ENCODE measurements around the gene SPACDR. TPM values are rescaled to one million over a fixed set of nuclear protein-coding genes. Genes with fewer than 3 reads are reported as not detected.

The SPACDR gene
- 0.57 TPM for polyA plus RNA-seq (2013)

- no peaks in the 10 kb centered on the region for H3K27me3 ChIP-seq (replicated peaks in 2 of 5; ENCODE audit: control insufficient read depth in 4 of 5, insufficient read depth in 5 of 5, low read length in 4 of 5)
- ChIA-PET CTCF (interaction anchor here (1.0 to 11.8 kb wide), 9 partner anchors 11 to 229 kb away, joined by 3 to 177 read pairs (median 5); partner anchors contain the start of genes FBXO24, LRCH4, MEPCE and NYAP1), POLR2A (interaction anchor here (0.6 kb wide), 1 partner anchor 1805 kb away, joined by 4 read pairs; no protein-coding TSS in a partner anchor)
- H3K4me3 ChIP-seq (ENCODE audit: control insufficient read depth in 1 of 7, extremely low read depth in 1 of 7, insufficient read depth in 4 of 7, low read depth in 2 of 7, low read length in 6 of 7) = no peak within 1 kb of the TSS
- WGBS (ENCODE audit: insufficient coverage) = 96% methylated on average over 6 of the region's 7 CpGs
- no peaks in the 10 kb centered on the region for H3K9me3 ChIP-seq (ENCODE audit: control extremely low read depth in 1 of 5, control insufficient read depth in 4 of 5, insufficient read depth in 2 of 5, low read depth in 1 of 5, low read length in 4 of 5)
- H3K4me1 ChIP-seq (ENCODE audit: control extremely low read depth in 1 of 4, control insufficient read depth in 4 of 4, insufficient read depth in 4 of 4, low read length in 3 of 4) = peaks cover 0 to 6% (median 2%) of the 10 kb centered on the region in 4 experiments
- no peak for DNase-seq
- no peak within 1 kb of the TSS for H3K27ac ChIP-seq (ENCODE audit: insufficient read depth in 1 of 2, low read depth in 1 of 2, low read length in 2 of 2, poor library complexity in 1 of 2, severe bottlenecking in 2 of 2)
- H3K36me3 ChIP-seq (ENCODE audit: control insufficient read depth in 4 of 4, insufficient read depth in 4 of 4, low read length in 3 of 4) = peaks cover 5 to 47% (median 22%) of the 10 kb centered on the region in 4 experiments
Measured at GRCh38 chr7:100464210-100464660, at the start of gene SPACDR. SPACDR (minus strand) TSS chr7:100464260; CDS start chr7:100464025, 235 bp downstream.

GRCh38 chr7:100513212-100513810, 49.3 kb upstream of the SPACDR start:
- CTCF ChIA-PET = interaction anchor here (0.8 kb wide), 1 partner anchor 46 kb away, joined by 3 read pairs; no protein-coding TSS in a partner anchor
- DNase-seq = peak in 1 of 3 donors; percentile 17
- WGBS (ENCODE audit: insufficient coverage) = 78% methylated on average over 8 of the region's 9 CpGs

GRCh38 chr7:100510437-100511239, 46.6 kb upstream of the SPACDR start:
- H3K4me1 ChIP-seq (ENCODE audit: control extremely low read depth in 1 of 4, control insufficient read depth in 4 of 4, insufficient read depth in 4 of 4, low read length in 3 of 4) = peaks cover 0 to 6% (median 0%) of the 10 kb centered on the region in 4 experiments
- POLR2A ChIA-PET = no interaction called here
- no peak overlapping the region for H3K27ac ChIP-seq (ENCODE audit: insufficient read depth in 1 of 2, low read depth in 1 of 2, low read length in 2 of 2, poor library complexity in 1 of 2, severe bottlenecking in 2 of 2)
- 100% methylated on average over 7 of the region's 9 CpGs for WGBS (ENCODE audit: insufficient coverage)
- no peak overlapping the region for H3K4me3 ChIP-seq (ENCODE audit: control insufficient read depth in 1 of 7, extremely low read depth in 1 of 7, insufficient read depth in 4 of 7, low read depth in 2 of 7, low read length in 6 of 7)
- H3K27me3 ChIP-seq (replicated peaks in 2 of 5; ENCODE audit: control insufficient read depth in 4 of 5, insufficient read depth in 5 of 5, low read length in 4 of 5) = no peaks in the 10 kb centered on the region
- CTCF ChIA-PET = no interaction called here
- no peaks in the 10 kb centered on the region for H3K36me3 ChIP-seq (ENCODE audit: control insufficient read depth in 4 of 4, insufficient read depth in 4 of 4, low read length in 3 of 4)
- H3K9me3 ChIP-seq (ENCODE audit: control extremely low read depth in 1 of 5, control insufficient read depth in 4 of 5, insufficient read depth in 2 of 5, low read depth in 1 of 5, low read length in 4 of 5) = no peaks in the 10 kb centered on the region
- peak; percentile 9 to 48 (median 14) for DNase-seq

More at GRCh38 chr7:100513212-100513810, 49.3 kb upstream of the SPACDR start:
- Histone ChIP-seq H3K9me3 (ENCODE audit: control extremely low read depth in 1 of 5, control insufficient read depth in 4 of 5, insufficient read depth in 2 of 5, low read depth in 1 of 5, low read length in 4 of 5) (no peaks in the 10 kb centered on the region), H3K4me1 (ENCODE audit: control extremely low read depth in 1 of 4, control insufficient read depth in 4 of 4, insufficient read depth in 4 of 4, low read length in 3 of 4) (peaks cover 0 to 6% (median 0%) of the 10 kb centered on the region in 4 experiments), H3K4me3 (ENCODE audit: control insufficient read depth in 1 of 7, extremely low read depth in 1 of 7, insufficient read depth in 4 of 7, low read depth in 2 of 7, low read length in 6 of 7) (no peak overlapping the region), H3K27me3 (replicated peaks in 2 of 5; ENCODE audit: control insufficient read depth in 4 of 5, insufficient read depth in 5 of 5, low read length in 4 of 5) (no peaks in the 10 kb centered on the region), H3K36me3 (ENCODE audit: control insufficient read depth in 4 of 4, insufficient read depth in 4 of 4, low read length in 3 of 4) (no peaks in the 10 kb centered on the region), H3K27ac (ENCODE audit: insufficient read depth in 1 of 2, low read depth in 1 of 2, low read length in 2 of 2, poor library complexity in 1 of 2, severe bottlenecking in 2 of 2) (no peak overlapping the region)
- POLR2A ChIA-PET = no interaction called here

GRCh38 chr7:100509231-100509630, 45.2 kb upstream of the SPACDR start:
- no peak overlapping the region for H3K27ac ChIP-seq (ENCODE audit: insufficient read depth in 1 of 2, low read depth in 1 of 2, low read length in 2 of 2, poor library complexity in 1 of 2, severe bottlenecking in 2 of 2)
- CTCF ChIA-PET = interaction anchor here (1.6 kb wide), 1 partner anchor 44 kb away, joined by 5 read pairs; no protein-coding TSS in a partner anchor
- no peaks in the 10 kb centered on the region for H3K36me3 ChIP-seq (ENCODE audit: control insufficient read depth in 4 of 4, insufficient read depth in 4 of 4, low read length in 3 of 4)

GRCh38 chr7:100506356-100506923, 42.4 kb upstream of the SPACDR start:
- H3K9me3 ChIP-seq (ENCODE audit: control extremely low read depth in 1 of 5, control insufficient read depth in 4 of 5, insufficient read depth in 2 of 5, low read depth in 1 of 5, low read length in 4 of 5) = no peaks in the 10 kb centered on the region
- no peaks in the 10 kb centered on the region for H3K27me3 ChIP-seq (replicated peaks in 2 of 5; ENCODE audit: control insufficient read depth in 4 of 5, insufficient read depth in 5 of 5, low read length in 4 of 5)
- H3K27ac ChIP-seq (ENCODE audit: insufficient read depth in 1 of 2, low read depth in 1 of 2, low read length in 2 of 2, poor library complexity in 1 of 2, severe bottlenecking in 2 of 2) = no peak overlapping the region
- H3K4me1 ChIP-seq (ENCODE audit: control extremely low read depth in 1 of 4, control insufficient read depth in 4 of 4, insufficient read depth in 4 of 4, low read length in 3 of 4) = no peaks in the 10 kb centered on the region
- no peak overlapping the region for H3K4me3 ChIP-seq (ENCODE audit: control insufficient read depth in 1 of 7, extremely low read depth in 1 of 7, insufficient read depth in 4 of 7, low read depth in 2 of 7, low read length in 6 of 7)
- peak in 1 of 3 donors; percentile 39 for DNase-seq
- WGBS (ENCODE audit: insufficient coverage) = 88% methylated on average over 3 of the region's 8 CpGs
- POLR2A ChIA-PET = no interaction called here
- CTCF ChIA-PET = interaction anchor here (0.9 to 1.3 kb wide), 3 partner anchors 10 to 26 kb away, joined by 3 to 4 read pairs (median 4); no protein-coding TSS in a partner anchor
- no peaks in the 10 kb centered on the region for H3K36me3 ChIP-seq (ENCODE audit: control insufficient read depth in 4 of 4, insufficient read depth in 4 of 4, low read length in 3 of 4)

More at GRCh38 chr7:100509231-100509630, 45.2 kb upstream of the SPACDR start:
- no peaks in the 10 kb centered on the region for H3K9me3 ChIP-seq (ENCODE audit: control extremely low read depth in 1 of 5, control insufficient read depth in 4 of 5, insufficient read depth in 2 of 5, low read depth in 1 of 5, low read length in 4 of 5)
- H3K4me3 ChIP-seq (ENCODE audit: control insufficient read depth in 1 of 7, extremely low read depth in 1 of 7, insufficient read depth in 4 of 7, low read depth in 2 of 7, low read length in 6 of 7) = no peak overlapping the region
- no peaks in the 10 kb centered on the region for H3K27me3 ChIP-seq (replicated peaks in 2 of 5; ENCODE audit: control insufficient read depth in 4 of 5, insufficient read depth in 5 of 5, low read length in 4 of 5)
- WGBS (ENCODE audit: insufficient coverage) = 92% methylated on average over 11 of the region's 15 CpGs
- POLR2A ChIA-PET = no interaction called here
- DNase-seq = no peak
- H3K4me1 ChIP-seq (ENCODE audit: control extremely low read depth in 1 of 4, control insufficient read depth in 4 of 4, insufficient read depth in 4 of 4, low read length in 3 of 4) = peaks cover 0 to 3% (median 0%) of the 10 kb centered on the region in 4 experiments

- no peak for DNase-seq
- H3K4me1 ChIP-seq (ENCODE audit: control extremely low read depth in 1 of 4, control insufficient read depth in 4 of 4, insufficient read depth in 4 of 4, low read length in 3 of 4) = no peaks in the 10 kb centered on the region
- no peak overlapping the region for H3K4me3 ChIP-seq (ENCODE audit: control insufficient read depth in 1 of 7, extremely low read depth in 1 of 7, insufficient read depth in 4 of 7, low read depth in 2 of 7, low read length in 6 of 7)
- no peak overlapping the region for H3K27ac ChIP-seq (ENCODE audit: insufficient read depth in 1 of 2, low read depth in 1 of 2, low read length in 2 of 2, poor library complexity in 1 of 2, severe bottlenecking in 2 of 2)
- CTCF ChIA-PET = interaction anchor here (1.1 kb wide), 1 partner anchor 28 kb away, joined by 4 read pairs; no protein-coding TSS in a partner anchor
- H3K36me3 ChIP-seq (ENCODE audit: control insufficient read depth in 4 of 4, insufficient read depth in 4 of 4, low read length in 3 of 4) = no peaks in the 10 kb centered on the region
- H3K27me3 ChIP-seq (replicated peaks in 2 of 5; ENCODE audit: control insufficient read depth in 4 of 5, insufficient read depth in 5 of 5, low read length in 4 of 5) = peaks cover 0 to 2% (median 0%) of the 10 kb centered on the region in 5 experiments
- 98% methylated on average over 8 of the region's 9 CpGs for WGBS (ENCODE audit: insufficient coverage)
- POLR2A ChIA-PET = no interaction called here
- no peaks in the 10 kb centered on the region for H3K9me3 ChIP-seq (ENCODE audit: control extremely low read depth in 1 of 5, control insufficient read depth in 4 of 5, insufficient read depth in 2 of 5, low read depth in 1 of 5, low read length in 4 of 5)
Measured at GRCh38 chr7:100504887-100505611, 41.0 kb upstream of the SPACDR start.

Measured in common myeloid progenitor, CD34-positive (primary cell).